GM23248 (cell line): ENCODE measurements around the gene PHYH.

Experiments
- EZH2 ChIP-seq: fragments of 200-600 bp; sonication (generic); IDR thresholded peaks from 2 replicates; pipeline ENCODE4 v1.6.1; 2018; ENCODE audit warnings: antibody characterized with exemption, mild to moderate bottlenecking; ENCODE audit not compliant: insufficient read depth, poor library complexity, severe bottlenecking
- EZH2phosphoT487 ChIP-seq: fragments of 200-600 bp; sonication (generic); IDR thresholded peaks from 2 replicates; pipeline ENCODE4 v1.6.1; 2018; ENCODE audit warnings: antibody characterized with exemption, moderate library complexity, mild to moderate bottlenecking, low read depth; ENCODE audit not compliant: insufficient read depth

GRCh38 chr10:13306103-13306502, 6.2 kb upstream of the PHYH start:
- TF ChIP-seq EZH2 (no peak), EZH2phosphoT487 (no peak)
